Measurements from ENCODE around the gene CITED1.

Gene CITED1

GRCh38 chrX:72269671-72270251, 36.0 kb downstream of the CITED1 start:
- peak; percentile 55 for DNase-seq

- DNase-seq, result no peak
These were observed 36.9 kb downstream of the CITED1 start for GRCh38 chrX:72268597-72269365.

GRCh38 chrX:72265263-72265662, 40.5 kb downstream of the CITED1 start:
- no peak for DNase-seq

- DNase-seq, result no peak
These were observed 43.6 kb downstream of the CITED1 start for GRCh38 chrX:72262077-72262476.

- DNase-seq, result no peak
These were observed 45.3 kb downstream of the CITED1 start for GRCh38 chrX:72260448-72260847.

GRCh38 chrX:72258174-72258573, 47.5 kb downstream of the CITED1 start:
- no peak for DNase-seq

- DNase-seq, result no peak
These were observed 49.9 kb downstream of the CITED1 start for GRCh38 chrX:72255864-72256263.

GRCh38 chrX:72255445-72255844, 50.3 kb downstream of the CITED1 start:
- no peak for DNase-seq

- DNase-seq, result no peak
These were observed 50.9 kb downstream of the CITED1 start for GRCh38 chrX:72254816-72255215.

GRCh38 chrX:72253686-72254085, 52.0 kb downstream of the CITED1 start:
- DNase-seq, result no peak
